Stimulated activated memory B cell treated with anti-CD40 and anti-IgM and Interleukin-4, amounts not matched to agents 10 μg/mL and 1 μg/mL and 100 μg/mL, for 72 hours (primary cell): ENCODE measurements around the gene NECAB2.

ENCODE experiments used
- ATAC-seq: fragments of 150-1000 bp; cut with Tn5 transposase; 2 replicates; pipeline ENCODE4 v1.10.0; 2021
- H3K27ac Mint-ChIP-seq: one replicate; pipeline ENCODE4 v1.8.0; 2022; ENCODE audit warnings: mild to moderate bottlenecking, mixed read lengths
- H3K27me3 Mint-ChIP-seq: one replicate; pipeline ENCODE4 v1.8.0; 2022; ENCODE audit warnings: mixed read lengths
- H3K36me3 Mint-ChIP-seq: one replicate; pipeline ENCODE4 v1.8.0; 2022; ENCODE audit warnings: mixed read lengths
- H3K4me1 Mint-ChIP-seq: one replicate; pipeline ENCODE4 v1.8.0; 2022; ENCODE audit warnings: mixed read lengths
- H3K4me3 Mint-ChIP-seq: one replicate; pipeline ENCODE4 v1.8.0; 2022; ENCODE audit warnings: mild to moderate bottlenecking, moderate library complexity, mixed read lengths
- H3K9me3 Mint-ChIP-seq: one replicate; pipeline ENCODE4 v1.8.0; 2022; ENCODE audit warnings: mixed read lengths

NECAB2 gene

GRCh38 chr16:83977056-83977815 is 9.2 kb downstream of the NECAB2 start:
- no peak for ATAC-seq
- Mint-ChIP-seq H3K9me3 (peaks cover 13% of the 10 kb centered on the region), H3K4me1 (no peaks in the 10 kb centered on the region), H3K27ac (no peak overlapping the region), H3K27me3 (peaks cover 16% of the 10 kb centered on the region), H3K4me3 (no peak overlapping the region), H3K36me3 (no peaks in the 10 kb centered on the region)

- ATAC-seq = no peak
- H3K4me3 Mint-ChIP-seq = no peak overlapping the region
- peaks cover 15% of the 10 kb centered on the region for H3K9me3 Mint-ChIP-seq
- H3K27ac Mint-ChIP-seq = no peak overlapping the region
- H3K4me1 Mint-ChIP-seq = no peaks in the 10 kb centered on the region
- H3K27me3 Mint-ChIP-seq = peaks cover 16% of the 10 kb centered on the region
- no peaks in the 10 kb centered on the region for H3K36me3 Mint-ChIP-seq
Measured at GRCh38 chr16:83978401-83978904, 10.4 kb downstream of the NECAB2 start.

- no peak overlapping the region for H3K4me3 Mint-ChIP-seq
- no peaks in the 10 kb centered on the region for H3K36me3 Mint-ChIP-seq
- H3K27ac Mint-ChIP-seq = no peak overlapping the region
- peaks cover 12% of the 10 kb centered on the region for H3K27me3 Mint-ChIP-seq
- ATAC-seq = no peak
- peaks cover 15% of the 10 kb centered on the region for H3K9me3 Mint-ChIP-seq
- H3K4me1 Mint-ChIP-seq = no peaks in the 10 kb centered on the region
Measured at GRCh38 chr16:83979441-83979840, 11.4 kb downstream of the NECAB2 start.

- no peak for ATAC-seq
- Mint-ChIP-seq H3K36me3 (no peaks in the 10 kb centered on the region), H3K27ac (no peak overlapping the region), H3K4me1 (no peaks in the 10 kb centered on the region), H3K4me3 (no peak overlapping the region), H3K27me3 (no peaks in the 10 kb centered on the region), H3K9me3 (peaks cover 12% of the 10 kb centered on the region)
Measured at GRCh38 chr16:83980794-83981193, 12.8 kb downstream of the NECAB2 start.

GRCh38 chr16:83981799-83982198 is 13.8 kb downstream of the NECAB2 start:
- ATAC-seq = no peak
- H3K27me3 Mint-ChIP-seq = no peaks in the 10 kb centered on the region
- H3K9me3 Mint-ChIP-seq = peaks cover 12% of the 10 kb centered on the region
- no peaks in the 10 kb centered on the region for H3K36me3 Mint-ChIP-seq
- no peak overlapping the region for H3K27ac Mint-ChIP-seq
- no peaks in the 10 kb centered on the region for H3K4me1 Mint-ChIP-seq
- H3K4me3 Mint-ChIP-seq = no peak overlapping the region

GRCh38 chr16:83983491-83983890 is 15.4 kb downstream of the NECAB2 start:
- no peaks in the 10 kb centered on the region for H3K36me3 Mint-ChIP-seq
- H3K4me3 Mint-ChIP-seq = no peak overlapping the region
- no peaks in the 10 kb centered on the region for H3K27me3 Mint-ChIP-seq
- no peak overlapping the region for H3K27ac Mint-ChIP-seq
- no peaks in the 10 kb centered on the region for H3K4me1 Mint-ChIP-seq
- peaks cover 8% of the 10 kb centered on the region for H3K9me3 Mint-ChIP-seq
- ATAC-seq = no peak

GRCh38 chr16:83989300-83989699 is 21.3 kb downstream of the NECAB2 start:
- Mint-ChIP-seq H3K27me3 (peaks cover 50% of the 10 kb centered on the region), H3K27ac (no peak overlapping the region), H3K4me1 (no peaks in the 10 kb centered on the region), H3K9me3 (peaks cover 4% of the 10 kb centered on the region), H3K36me3 (no peaks in the 10 kb centered on the region), H3K4me3 (no peak overlapping the region)
- ATAC-seq = no peak

GRCh38 chr16:83990492-83990891 is 22.4 kb downstream of the NECAB2 start:
- H3K27me3 Mint-ChIP-seq = peaks cover 62% of the 10 kb centered on the region
- H3K9me3 Mint-ChIP-seq = peaks cover 4% of the 10 kb centered on the region
- ATAC-seq = no peak
- H3K36me3 Mint-ChIP-seq = no peaks in the 10 kb centered on the region
- H3K4me3 Mint-ChIP-seq = no peak overlapping the region
- H3K4me1 Mint-ChIP-seq = no peaks in the 10 kb centered on the region
- H3K27ac Mint-ChIP-seq = no peak overlapping the region

GRCh38 chr16:83992624-83993023 is 24.6 kb downstream of the NECAB2 start:
- no peaks in the 10 kb centered on the region for H3K4me1 Mint-ChIP-seq
- H3K4me3 Mint-ChIP-seq = no peak overlapping the region
- no peaks in the 10 kb centered on the region for H3K36me3 Mint-ChIP-seq
- ATAC-seq = no peak
- H3K27ac Mint-ChIP-seq = no peak overlapping the region
- peaks cover 83% of the 10 kb centered on the region for H3K27me3 Mint-ChIP-seq
- peaks cover 4% of the 10 kb centered on the region for H3K9me3 Mint-ChIP-seq

- peaks cover 97% of the 10 kb centered on the region for H3K27me3 Mint-ChIP-seq
- H3K4me1 Mint-ChIP-seq = no peaks in the 10 kb centered on the region
- ATAC-seq = no peak
- no peak overlapping the region for H3K4me3 Mint-ChIP-seq
- no peaks in the 10 kb centered on the region for H3K36me3 Mint-ChIP-seq
- peaks cover 4% of the 10 kb centered on the region for H3K9me3 Mint-ChIP-seq
- no peak overlapping the region for H3K27ac Mint-ChIP-seq
Measured at GRCh38 chr16:83994087-83994486, 26.0 kb downstream of the NECAB2 start.

- no peak overlapping the region for H3K4me3 Mint-ChIP-seq
- H3K27me3 Mint-ChIP-seq = peaks cover 99% of the 10 kb centered on the region
- no peaks in the 10 kb centered on the region for H3K4me1 Mint-ChIP-seq
- no peak for ATAC-seq
- H3K36me3 Mint-ChIP-seq = no peaks in the 10 kb centered on the region
- H3K27ac Mint-ChIP-seq = no peak overlapping the region
- H3K9me3 Mint-ChIP-seq = peaks cover 4% of the 10 kb centered on the region
Measured at GRCh38 chr16:83994703-83995102, 26.7 kb downstream of the NECAB2 start.

- no peak overlapping the region for H3K4me3 Mint-ChIP-seq
- no peaks in the 10 kb centered on the region for H3K36me3 Mint-ChIP-seq
- no peaks in the 10 kb centered on the region for H3K4me1 Mint-ChIP-seq
- H3K27ac Mint-ChIP-seq = no peak overlapping the region
- ATAC-seq = peak; percentile 4
- H3K9me3 Mint-ChIP-seq = peaks cover 4% of the 10 kb centered on the region
- peaks cover 91% of the 10 kb centered on the region for H3K27me3 Mint-ChIP-seq
Measured at GRCh38 chr16:83995754-83996153, 27.7 kb downstream of the NECAB2 start.

- no peaks in the 10 kb centered on the region for H3K4me1 Mint-ChIP-seq
- H3K9me3 Mint-ChIP-seq = peaks cover 4% of the 10 kb centered on the region
- no peak for ATAC-seq
- peaks cover 82% of the 10 kb centered on the region for H3K27me3 Mint-ChIP-seq
- no peaks in the 10 kb centered on the region for H3K36me3 Mint-ChIP-seq
- H3K27ac Mint-ChIP-seq = no peak overlapping the region
- no peak overlapping the region for H3K4me3 Mint-ChIP-seq
Measured at GRCh38 chr16:83996481-83997252, 28.6 kb downstream of the NECAB2 start.

GRCh38 chr16:83998091-83998490 is 30.0 kb downstream of the NECAB2 start:
- ATAC-seq = no peak
- Mint-ChIP-seq H3K27ac (no peak overlapping the region), H3K36me3 (no peaks in the 10 kb centered on the region), H3K9me3 (no peaks in the 10 kb centered on the region), H3K4me1 (no peaks in the 10 kb centered on the region), H3K27me3 (peaks cover 82% of the 10 kb centered on the region), H3K4me3 (no peak overlapping the region)

GRCh38 chr16:84000989-84001642 is 33.1 kb downstream of the NECAB2 start:
- H3K27ac Mint-ChIP-seq = no peak overlapping the region
- no peaks in the 10 kb centered on the region for H3K4me1 Mint-ChIP-seq
- H3K4me3 Mint-ChIP-seq = no peak overlapping the region
- H3K36me3 Mint-ChIP-seq = no peaks in the 10 kb centered on the region
- ATAC-seq = no peak
- H3K9me3 Mint-ChIP-seq = no peaks in the 10 kb centered on the region
- H3K27me3 Mint-ChIP-seq = peaks cover 51% of the 10 kb centered on the region
